HG02943 (cell line): ENCODE results near the gene ORMDL3.

Experiments
- ATAC-seq: cut with Tn5 transposase; IDR thresholded peaks from one replicate; pipeline ENCODE4 v1.9.1; 2021; ENCODE audit warnings: mild to moderate bottlenecking, low read depth, moderate library complexity; ENCODE audit not compliant: unreplicated experiment

ORMDL3 gene

GRCh38 chr17:39927101-39927928, at the start of gene ORMDL3, which contains the start of gene LRRC3C:
Gene ORMDL3, minus strand, starts transcription at chr17:39927601. Its CDS starts 3,398 bp downstream, at chr17:39924203.
Gene LRRC3C, plus strand, starts transcription at chr17:39927732. Its CDS starts 13,792 bp downstream, at chr17:39941524.
- ATAC-seq = peak; percentile 72

- no peak for ATAC-seq
Measured at GRCh38 chr17:39975801-39976200, 48.4 kb upstream of the ORMDL3 start.

- ATAC-seq = no peak
Measured at GRCh38 chr17:39974433-39974832, 47.0 kb upstream of the ORMDL3 start.

GRCh38 chr17:39973496-39973895, 46.1 kb upstream of the ORMDL3 start:
- ATAC-seq = no peak

GRCh38 chr17:39972271-39972670, 44.9 kb upstream of the ORMDL3 start:
- no peak for ATAC-seq

- no peak for ATAC-seq
Measured at GRCh38 chr17:39971076-39971603, 43.7 kb upstream of the ORMDL3 start.

- no peak for ATAC-seq
Measured at GRCh38 chr17:39970157-39970692, 42.8 kb upstream of the ORMDL3 start.

GRCh38 chr17:39969375-39969774, 42.0 kb upstream of the ORMDL3 start:
- no peak for ATAC-seq

GRCh38 chr17:39968761-39969160, 41.4 kb upstream of the ORMDL3 start:
- no peak for ATAC-seq

GRCh38 chr17:39966771-39967170, 39.4 kb upstream of the ORMDL3 start:
- no peak for ATAC-seq

- no peak for ATAC-seq
Measured at GRCh38 chr17:39965017-39965699, 37.8 kb upstream of the ORMDL3 start.

GRCh38 chr17:39963829-39964228, 36.4 kb upstream of the ORMDL3 start:
- ATAC-seq = no peak

- no peak for ATAC-seq
Measured at GRCh38 chr17:39962642-39963220, 35.3 kb upstream of the ORMDL3 start, which contains the start of gene GSDMA. Gene GSDMA, plus strand, starts transcription at chr17:39963004. Its CDS starts 2,684 bp downstream, at chr17:39965688.

- ATAC-seq = no peak
Measured at GRCh38 chr17:39960524-39961041, 33.2 kb upstream of the ORMDL3 start.

- no peak for ATAC-seq
Measured at GRCh38 chr17:39955726-39956225, 28.4 kb upstream of the ORMDL3 start.

GRCh38 chr17:39954876-39955275, 27.5 kb upstream of the ORMDL3 start:
- no peak for ATAC-seq

- ATAC-seq = no peak
Measured at GRCh38 chr17:39953471-39953888, 26.1 kb upstream of the ORMDL3 start.

- peak; percentile 65 for ATAC-seq
Measured at GRCh38 chr17:39952680-39953470, 25.5 kb upstream of the ORMDL3 start.

GRCh38 chr17:39951924-39952679, 24.7 kb upstream of the ORMDL3 start:
- ATAC-seq = peak; percentile 21
